Natural killer cell (primary cell): ENCODE measurements around the gene METRNL. TPM values are rescaled to one million over a fixed set of nuclear protein-coding genes. Genes with fewer than 3 reads are reported as not detected.

Experiments
- ATAC-seq, 3 donors: fragments of 150-1000 bp in 2 of 3; fragments of 200-7000 bp in 1 of 3; cut with Tn5 transposase; 1 replicate in 1 of 3; 2 replicates in 2 of 3; pipeline ENCODE4 v1.10.0; 2021; ENCODE audit warnings: mild to moderate bottlenecking in 2 of 3, moderate library complexity in 2 of 3
- DNase-seq, 2 donors: peaks; one replicate each; pipeline versions ENCODE4 v3.0.0 to v3.0.0-alpha.2; 2013 to 2021; ENCODE audit warnings: mixed read lengths in 1 of 2
- H3K27ac ChIP-seq: one replicate; pipeline ENCODE4 v1.5.1; 2013; ENCODE audit warnings: mild to moderate bottlenecking, low read length
- H3K27me3 ChIP-seq: one replicate; pipeline ENCODE4 v1.6.1; 2013; ENCODE audit warnings: low read length; ENCODE audit not compliant: control insufficient read depth, insufficient read depth
- H3K36me3 ChIP-seq: one replicate; pipeline ENCODE4 v1.6.1; 2013; ENCODE audit warnings: low read length; ENCODE audit not compliant: control insufficient read depth, insufficient read depth
- H3K4me1 ChIP-seq: one replicate; pipeline ENCODE4 v1.6.1; 2013; ENCODE audit warnings: low read length; ENCODE audit not compliant: control insufficient read depth, insufficient read depth
- H3K4me3 ChIP-seq: one replicate; pipeline ENCODE4 v1.5.1; 2013; ENCODE audit warnings: low read length
- H3K9me3 ChIP-seq: one replicate; pipeline ENCODE4 v1.6.1; 2013; ENCODE audit warnings: low read length; ENCODE audit not compliant: control insufficient read depth, insufficient read depth
- H3K27ac Mint-ChIP-seq, 2 donors: one replicate each; pipeline ENCODE4 v1.8.0; 2022; ENCODE audit warnings: mild to moderate bottlenecking in 2 of 2, mixed read lengths in 2 of 2, moderate library complexity in 1 of 2
- H3K27me3 Mint-ChIP-seq, 2 donors: one replicate each; pipeline ENCODE4 v1.8.0; 2022; ENCODE audit warnings: low read depth in 2 of 2, mixed read lengths in 2 of 2
- H3K36me3 Mint-ChIP-seq: one replicate; pipeline ENCODE4 v1.8.0; 2022; ENCODE audit warnings: mixed read lengths
- H3K4me1 Mint-ChIP-seq, 2 donors: one replicate each; pipeline ENCODE4 v1.8.0; 2022; ENCODE audit warnings: mixed read lengths in 2 of 2
- H3K4me3 Mint-ChIP-seq: one replicate; pipeline ENCODE4 v1.8.0; 2022; ENCODE audit warnings: mild to moderate bottlenecking, moderate library complexity, mixed read lengths
- H3K9me3 Mint-ChIP-seq, 2 donors: one replicate each; pipeline ENCODE4 v1.8.0; 2022; ENCODE audit warnings: mixed read lengths in 2 of 2
- CTCF ChIP-seq: fragments of 200-600 bp; IDR thresholded peaks from one replicate; pipeline ENCODE4 v1.8.0; 2022; ENCODE audit warnings: antibody characterized with exemption
- WGBS: methylation state at CpG from one replicate; pipeline ENCODE4 v1.1.7; 2013; ENCODE audit warnings: missing lambda C conversion rate; ENCODE audit not compliant: insufficient coverage; 5-methylcytosine and 5-hydroxymethylcytosine counted together
- intact Hi-C: fragments of 100-400 bp; cut with micrococcal nuclease; formaldehyde crosslinking; loops from one replicate; pipeline ENCODE4 v1.14.2; 2022
- total RNA-seq, 4 donors: library from RNA; stranded (reverse); fragments of 120-200 nt in 1 of 4; gene quantifications; one replicate each; pipeline versions ENCODE4 v1.2.3 to v1.2.4, GENCODE V29; 2013 to 2022

METRNL gene
- total RNA-seq, 3 donors from 2014 or later (not counting 1 experiment from before 2014, with no cell fraction given) = 227 to 390 (median 325) TPM

DNA sequence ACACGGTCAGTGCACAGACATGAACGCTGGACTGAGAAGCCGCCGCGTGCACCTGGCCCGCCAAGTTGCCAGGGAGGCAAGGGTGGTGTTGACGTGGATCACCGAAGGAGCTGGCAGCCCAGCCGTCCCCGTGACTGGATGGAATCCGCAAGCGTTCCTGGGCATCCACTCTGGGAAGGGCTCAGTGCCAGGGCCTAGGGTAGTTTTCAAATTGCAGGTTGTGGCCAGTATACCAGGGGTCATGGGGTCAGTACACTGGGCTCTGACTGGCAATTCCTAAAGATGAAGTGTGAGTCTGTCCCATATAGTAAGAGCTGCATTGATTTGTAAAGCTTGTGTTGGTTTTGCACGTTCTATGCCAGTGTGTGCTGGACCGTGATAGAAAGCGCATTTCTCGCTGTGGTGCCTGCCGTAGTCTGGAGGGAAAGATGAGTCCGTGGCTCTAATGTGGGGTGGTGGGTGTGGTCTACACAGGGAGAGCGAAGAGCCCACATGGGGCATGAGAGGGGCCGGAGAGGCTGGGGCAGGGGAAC lies 21.1 kb upstream of the METRNL start:
- no peaks in the 10 kb centered on the region for H3K9me3 Mint-ChIP-seq
- intact Hi-C loops = loop anchor here (10.0 kb wide), 1 partner anchor 194 kb away; no protein-coding TSS in a partner anchor
- ATAC-seq (no peak), DNase-seq (no peak)
- TF ChIP-seq CTCF = no peak
- no peak overlapping the region for H3K4me3 Mint-ChIP-seq
- H3K36me3 Mint-ChIP-seq = no peaks in the 10 kb centered on the region
- H3K4me3 ChIP-seq = no peak overlapping the region
- no peaks in the 10 kb centered on the region for H3K36me3 ChIP-seq
- no peak overlapping the region for H3K27ac Mint-ChIP-seq
- peaks cover 12 to 15% of the 10 kb centered on the region in 2 donors for H3K4me1 Mint-ChIP-seq
- no peaks in the 10 kb centered on the region for H3K9me3 ChIP-seq
- no peak overlapping the region for H3K27ac ChIP-seq
- peaks cover 0 to 3% of the 10 kb centered on the region in 2 donors for H3K27me3 Mint-ChIP-seq
- 95% methylated on average over 20 of the region's 20 CpGs for WGBS
- peaks cover 19% of the 10 kb centered on the region for H3K4me1 ChIP-seq
- H3K27me3 ChIP-seq = no peaks in the 10 kb centered on the region

DNA sequence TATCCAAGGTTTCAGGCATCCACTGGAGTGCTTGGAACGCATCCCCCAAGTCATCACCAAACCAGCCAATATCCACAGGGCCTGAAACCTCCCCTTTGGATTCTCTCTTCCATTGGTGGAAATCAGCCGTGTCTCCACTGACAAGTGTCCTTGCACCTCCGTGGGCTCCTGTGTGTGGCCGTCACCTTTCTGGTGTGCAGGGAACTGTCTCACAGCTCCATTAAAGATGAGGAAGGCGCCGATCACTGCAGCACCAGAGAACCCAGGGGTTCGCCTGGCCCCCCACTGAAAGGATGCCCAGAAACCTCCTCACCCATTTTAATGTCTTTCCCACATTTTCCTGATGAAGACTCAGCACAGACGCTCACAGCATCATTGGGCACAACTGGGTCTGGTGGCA lies 17.8 kb upstream of the METRNL start:
- H3K9me3 ChIP-seq = no peaks in the 10 kb centered on the region
- no peaks in the 10 kb centered on the region for H3K36me3 Mint-ChIP-seq
- H3K4me3 ChIP-seq = no peak overlapping the region
- no peak for TF ChIP-seq CTCF
- intact Hi-C loops = no loop called here
- H3K27me3 ChIP-seq = no peaks in the 10 kb centered on the region
- no peak for ATAC-seq
- H3K4me1 Mint-ChIP-seq = no peaks in the 10 kb centered on the region
- H3K36me3 ChIP-seq = no peaks in the 10 kb centered on the region
- no peaks in the 10 kb centered on the region for H3K9me3 Mint-ChIP-seq
- peaks cover 0 to 3% of the 10 kb centered on the region in 2 donors for H3K27me3 Mint-ChIP-seq
- H3K4me1 ChIP-seq = no peaks in the 10 kb centered on the region
- H3K27ac Mint-ChIP-seq = no peak overlapping the region
- 93% methylated on average over 8 of the region's 8 CpGs for WGBS
- H3K27ac ChIP-seq = no peak overlapping the region
- DNase-seq = no peak
- no peak overlapping the region for H3K4me3 Mint-ChIP-seq

DNA sequence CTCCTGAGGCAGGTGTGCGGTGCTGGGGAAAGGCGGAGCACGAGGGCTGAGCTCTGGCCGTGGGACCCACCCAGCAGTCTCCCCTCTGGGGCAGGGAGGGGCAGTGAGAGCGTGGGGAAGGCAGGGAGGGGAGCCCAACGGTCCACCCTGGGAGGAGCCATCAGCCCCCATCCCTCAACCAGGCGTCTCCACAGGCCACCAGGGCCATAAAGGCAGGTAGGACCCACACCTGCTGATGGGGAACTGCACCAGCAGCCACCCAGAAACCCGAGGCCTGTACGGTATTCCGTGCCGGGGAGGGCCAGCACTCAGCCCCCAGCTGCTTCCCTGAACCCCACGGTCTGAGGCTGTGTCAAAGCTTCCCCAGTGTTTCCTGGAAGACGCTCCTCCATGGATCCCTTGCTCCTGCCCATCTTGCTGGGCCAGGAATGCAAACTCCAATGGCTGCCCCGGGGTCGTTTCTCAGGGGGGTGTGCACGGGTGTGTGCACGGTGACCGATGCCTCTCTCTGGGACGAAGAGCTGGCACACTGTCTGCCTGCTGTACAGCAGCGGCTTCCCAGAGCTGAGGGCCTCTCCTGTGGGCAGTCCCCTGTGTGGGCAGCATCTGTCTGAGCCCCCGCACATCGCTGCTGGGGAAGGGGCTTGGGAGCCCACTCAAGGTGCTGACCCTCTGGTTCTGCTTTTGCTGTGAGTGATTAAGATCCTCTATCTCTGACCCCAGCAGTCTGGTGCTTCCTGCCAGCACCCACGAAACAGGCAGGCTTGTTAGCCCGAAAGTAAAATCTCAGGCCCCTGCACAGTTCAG lies 17.2 kb upstream of the METRNL start:
- no peaks in the 10 kb centered on the region for H3K4me1 ChIP-seq
- TF ChIP-seq CTCF = no peak
- no peaks in the 10 kb centered on the region for H3K36me3 ChIP-seq
- Mint-ChIP-seq H3K27me3 (peaks cover 0 to 3% of the 10 kb centered on the region in 2 donors), H3K27ac (no peak overlapping the region), H3K4me1 (no peaks in the 10 kb centered on the region), H3K4me3 (no peak overlapping the region), H3K9me3 (no peaks in the 10 kb centered on the region), H3K36me3 (no peaks in the 10 kb centered on the region)
- 57% methylated on average over 24 of the region's 24 CpGs for WGBS
- no peaks in the 10 kb centered on the region for H3K27me3 ChIP-seq
- no peak overlapping the region for H3K4me3 ChIP-seq
- intact Hi-C loops = no loop called here
- ATAC-seq (no peak), DNase-seq (no peak)
- no peaks in the 10 kb centered on the region for H3K9me3 ChIP-seq
- H3K27ac ChIP-seq = no peak overlapping the region
